Measurements from ENCODE around the gene PATL2.

GRCh38 chr15:44656913-44657312 lies 54.2 kb downstream of the PATL2 start:
- TF ChIP-seq CTCF (IDR thresholded peaks at IDR 0.05; ENCODE audit: poor library complexity) (no peak), EZH2 (IDR thresholded peaks at IDR 0.05; ENCODE audit: borderline replicate concordance) (no peak)

All from hepatocyte (in vitro differentiated cells).